Memory B cell (primary cell): ENCODE data around the gene TMCO2.
"Not testable (repeated sequence)": the region's sequence is repeated elsewhere in the genome, so short reads cannot be mapped to it uniquely, and the experiment has no call there.

Source experiments
- ATAC-seq: fragments of 150-1000 bp; cut with Tn5 transposase; 2 replicates; pipeline ENCODE4 v1.10.0; 2021; ENCODE audit warnings: low read depth, mild to moderate bottlenecking, moderate library complexity
- DNase-seq, 2 donors: peaks; one replicate each; pipeline ENCODE4 v3.0.0; 2022; ENCODE audit warnings: low spot score in 2 of 2
- H3K27ac Mint-ChIP-seq: one replicate; pipeline ENCODE4 v1.8.0; 2022; ENCODE audit warnings: mild to moderate bottlenecking, moderate library complexity, mixed read lengths
- H3K27me3 Mint-ChIP-seq: one replicate; pipeline ENCODE4 v1.8.0; 2022; ENCODE audit warnings: mixed read lengths
- H3K36me3 Mint-ChIP-seq: one replicate; pipeline ENCODE4 v1.8.0; 2022; ENCODE audit warnings: mild to moderate bottlenecking, mixed read lengths
- H3K4me1 Mint-ChIP-seq: one replicate; pipeline ENCODE4 v1.8.0; 2022; ENCODE audit warnings: mixed read lengths
- H3K4me3 Mint-ChIP-seq: one replicate; pipeline ENCODE4 v1.8.0; 2022; ENCODE audit warnings: mild to moderate bottlenecking, moderate library complexity, mixed read lengths
- H3K9me3 Mint-ChIP-seq: one replicate; pipeline ENCODE4 v1.8.0; 2022; ENCODE audit warnings: mixed read lengths

TMCO2 gene

GRCh38 chr1:40247655-40248054 is at the start of gene TMCO2:
Gene TMCO2 (plus strand): TSS chr1:40247937. CDS start chr1:40247994, 57 bp downstream.
- H3K9me3 Mint-ChIP-seq = no peaks in the 10 kb centered on the region
- DNase-seq (no peak), ATAC-seq (no peak)
- no peaks in the 10 kb centered on the region for H3K4me1 Mint-ChIP-seq
- H3K27ac Mint-ChIP-seq = no peak within 1 kb of the TSS
- H3K27me3 Mint-ChIP-seq = no peaks in the 10 kb centered on the region
- H3K4me3 Mint-ChIP-seq = no peak within 1 kb of the TSS
- no peaks in the 10 kb centered on the region for H3K36me3 Mint-ChIP-seq

GRCh38 chr1:40199126-40199525 is 48.6 kb upstream of the TMCO2 start:
- Mint-ChIP-seq H3K36me3 (peaks cover 10% of the 10 kb centered on the region), H3K27ac (peak overlapping the region; percentile 5), H3K4me3 (no peak overlapping the region)

GRCh38 chr1:40204856-40205255 is 42.9 kb upstream of the TMCO2 start:
- no peaks in the 10 kb centered on the region for H3K9me3 Mint-ChIP-seq
- peaks cover 31% of the 10 kb centered on the region for H3K36me3 Mint-ChIP-seq
- no peaks in the 10 kb centered on the region for H3K27me3 Mint-ChIP-seq
- ATAC-seq (no peak), DNase-seq (no peak)
- H3K4me3 Mint-ChIP-seq = no peak overlapping the region
- H3K27ac Mint-ChIP-seq = no peak overlapping the region
- peaks cover 11% of the 10 kb centered on the region for H3K4me1 Mint-ChIP-seq

More at GRCh38 chr1:40199126-40199525, 48.6 kb upstream of the TMCO2 start:
- ATAC-seq (no peak), DNase-seq (no peak)
- H3K9me3 Mint-ChIP-seq = no peaks in the 10 kb centered on the region
- H3K27me3 Mint-ChIP-seq = no peaks in the 10 kb centered on the region
- peaks cover 2% of the 10 kb centered on the region for H3K4me1 Mint-ChIP-seq

- no peak overlapping the region for H3K4me3 Mint-ChIP-seq
- H3K36me3 Mint-ChIP-seq = peaks cover 26% of the 10 kb centered on the region
- H3K9me3 Mint-ChIP-seq = no peaks in the 10 kb centered on the region
- H3K27me3 Mint-ChIP-seq = no peaks in the 10 kb centered on the region
- peaks cover 8% of the 10 kb centered on the region for H3K4me1 Mint-ChIP-seq
- DNase-seq (no peak), ATAC-seq (no peak)
- no peak overlapping the region for H3K27ac Mint-ChIP-seq
These were observed 37.1 kb upstream of the TMCO2 start for GRCh38 chr1:40210511-40211204.

- peaks cover 5% of the 10 kb centered on the region for H3K36me3 Mint-ChIP-seq
- H3K4me3 Mint-ChIP-seq = no peak overlapping the region
- no peaks in the 10 kb centered on the region for H3K9me3 Mint-ChIP-seq
- no peak overlapping the region for H3K27ac Mint-ChIP-seq
- H3K27me3 Mint-ChIP-seq = no peaks in the 10 kb centered on the region
- DNase-seq (no peak), ATAC-seq (no peak)
- peaks cover 4% of the 10 kb centered on the region for H3K4me1 Mint-ChIP-seq
These were observed 29.4 kb upstream of the TMCO2 start for GRCh38 chr1:40218333-40218732.

GRCh38 chr1:40221471-40221905 is 26.2 kb upstream of the TMCO2 start:
- H3K27me3 Mint-ChIP-seq, H3K27ac Mint-ChIP-seq, H3K36me3 Mint-ChIP-seq, H3K9me3 Mint-ChIP-seq, H3K4me3 Mint-ChIP-seq, DNase-seq, H3K4me1 Mint-ChIP-seq, ATAC-seq: not testable (repeated sequence)

GRCh38 chr1:40221977-40222772 is 25.6 kb upstream of the TMCO2 start:
- no peaks in the 10 kb centered on the region for H3K9me3 Mint-ChIP-seq
- H3K36me3 Mint-ChIP-seq = peaks cover 6% of the 10 kb centered on the region

GRCh38 chr1:40224040-40224439 is 23.7 kb upstream of the TMCO2 start:
- DNase-seq (no peak), ATAC-seq (no peak)
- peaks cover 8% of the 10 kb centered on the region for H3K36me3 Mint-ChIP-seq
- H3K27ac Mint-ChIP-seq = no peak overlapping the region
- H3K27me3 Mint-ChIP-seq = no peaks in the 10 kb centered on the region
- H3K9me3 Mint-ChIP-seq = no peaks in the 10 kb centered on the region
- H3K4me1 Mint-ChIP-seq = no peaks in the 10 kb centered on the region
- H3K4me3 Mint-ChIP-seq = no peak overlapping the region

More at GRCh38 chr1:40221977-40222772, 25.6 kb upstream of the TMCO2 start:
- DNase-seq = no peak
- no peak overlapping the region for H3K4me3 Mint-ChIP-seq
- H3K4me1 Mint-ChIP-seq = peaks cover 2% of the 10 kb centered on the region
- H3K27ac Mint-ChIP-seq = no peak overlapping the region
- no peak for ATAC-seq
- H3K27me3 Mint-ChIP-seq = no peaks in the 10 kb centered on the region

GRCh38 chr1:40226192-40226591 is 21.5 kb upstream of the TMCO2 start:
- H3K4me1 Mint-ChIP-seq = no peaks in the 10 kb centered on the region
- H3K9me3 Mint-ChIP-seq = no peaks in the 10 kb centered on the region
- peaks cover 16% of the 10 kb centered on the region for H3K36me3 Mint-ChIP-seq
- no peak overlapping the region for H3K27ac Mint-ChIP-seq
- DNase-seq (no peak), ATAC-seq (no peak)
- H3K4me3 Mint-ChIP-seq = no peak overlapping the region
- H3K27me3 Mint-ChIP-seq = no peaks in the 10 kb centered on the region

- Mint-ChIP-seq H3K36me3 (peaks cover 41% of the 10 kb centered on the region), H3K9me3 (no peaks in the 10 kb centered on the region), H3K27me3 (no peaks in the 10 kb centered on the region), H3K27ac (no peak overlapping the region), H3K4me3 (no peak overlapping the region), H3K4me1 (no peaks in the 10 kb centered on the region)
- ATAC-seq (peak; percentile 83), DNase-seq (peak; percentile 34 to 44)
These were observed 15.3 kb upstream of the TMCO2 start for GRCh38 chr1:40232444-40232843.

- no peak overlapping the region for H3K4me3 Mint-ChIP-seq
- DNase-seq (no peak), ATAC-seq (no peak)
- peaks cover 24% of the 10 kb centered on the region for H3K36me3 Mint-ChIP-seq
- no peak overlapping the region for H3K27ac Mint-ChIP-seq
- peaks cover 7% of the 10 kb centered on the region for H3K4me1 Mint-ChIP-seq
- no peaks in the 10 kb centered on the region for H3K9me3 Mint-ChIP-seq
- H3K27me3 Mint-ChIP-seq = no peaks in the 10 kb centered on the region
These were observed 8.1 kb upstream of the TMCO2 start for GRCh38 chr1:40239626-40240025.

GRCh38 chr1:40240390-40240789 is 7.3 kb upstream of the TMCO2 start:
- Mint-ChIP-seq H3K27me3 (no peaks in the 10 kb centered on the region), H3K4me3 (no peak overlapping the region), H3K4me1 (peaks cover 7% of the 10 kb centered on the region), H3K9me3 (no peaks in the 10 kb centered on the region), H3K27ac (no peak overlapping the region), H3K36me3 (peaks cover 22% of the 10 kb centered on the region)
- DNase-seq (no peak), ATAC-seq (no peak)

- ATAC-seq (no peak), DNase-seq (no peak)
- no peaks in the 10 kb centered on the region for H3K27me3 Mint-ChIP-seq
- H3K36me3 Mint-ChIP-seq = peaks cover 16% of the 10 kb centered on the region
- peaks cover 7% of the 10 kb centered on the region for H3K4me1 Mint-ChIP-seq
- H3K4me3 Mint-ChIP-seq = no peak overlapping the region
- no peaks in the 10 kb centered on the region for H3K9me3 Mint-ChIP-seq
- H3K27ac Mint-ChIP-seq = no peak overlapping the region
These were observed 6.4 kb upstream of the TMCO2 start for GRCh38 chr1:40241362-40241761.

GRCh38 chr1:40243351-40243750 is 4.4 kb upstream of the TMCO2 start:
- H3K27ac Mint-ChIP-seq = no peak overlapping the region
- no peak for DNase-seq

More at GRCh38 chr1:40243351-40243750, 4.4 kb upstream of the TMCO2 start:
- H3K27me3 Mint-ChIP-seq = no peaks in the 10 kb centered on the region
- peaks cover 5% of the 10 kb centered on the region for H3K4me1 Mint-ChIP-seq
- no peak for ATAC-seq
- H3K36me3 Mint-ChIP-seq = peaks cover under 1% of the 10 kb centered on the region
- no peaks in the 10 kb centered on the region for H3K9me3 Mint-ChIP-seq
- H3K4me3 Mint-ChIP-seq = no peak overlapping the region
